Lower leg skin (tissue), 3 donors: ENCODE results near the gene MKRN1.
"Not testable (repeated sequence)": the region's sequence is repeated elsewhere in the genome, so short reads cannot be mapped to it uniquely, and the experiment has no call there.

Experiments
- CTCF ChIP-seq, 3 donors: fragments of 450-650 bp; IDR thresholded peaks; one replicate each; pipeline ENCODE4 v1.5.1; 2016; ENCODE audit warnings: antibody characterized with exemption in 3 of 3, mild to moderate bottlenecking in 3 of 3, moderate library complexity in 2 of 3
- POLR2A ChIP-seq, 2 donors: fragments of 450-650 bp; IDR thresholded peaks; one replicate each; pipeline ENCODE4 v1.6.1; 2016 to 2017; ENCODE audit warnings: antibody characterized with exemption in 2 of 2, mild to moderate bottlenecking in 1 of 2, moderate library complexity in 1 of 2

DNA sequence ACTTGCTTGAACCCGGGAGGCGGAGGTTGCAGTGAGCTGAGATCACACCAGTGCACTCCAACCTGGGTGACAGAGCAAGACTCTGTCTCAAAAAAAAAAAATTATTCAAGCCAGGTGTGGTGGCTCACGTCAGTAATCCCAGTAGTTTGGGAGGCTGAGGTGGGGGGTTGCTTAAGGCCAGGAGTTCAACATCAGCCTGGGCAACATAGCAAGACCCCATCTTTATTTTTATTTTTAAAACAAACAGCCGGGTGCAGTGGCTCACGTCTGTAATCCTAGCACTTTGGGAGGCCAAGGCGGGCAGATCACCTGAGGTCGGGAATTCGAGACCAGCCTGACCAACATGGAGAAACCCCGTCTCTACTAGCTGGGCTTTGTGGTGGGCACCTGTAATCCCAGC, 63.5 kb downstream of the MKRN1 start:
- not testable (repeated sequence) for TF ChIP-seq CTCF, POLR2A (IDR thresholded peaks at IDR 0.05)
